NCI-H1930 (cell line): ENCODE measurements around the gene SLC25A21.
"Not testable (repeated sequence)": the region's sequence is repeated elsewhere in the genome, so short reads cannot be mapped to it uniquely, and the experiment has no call there.

Experiments used
- DNase-seq, 2 experiments: peaks; one replicate each; lab custom pipeline; 2025; lab: John Stamatoyannopoulos, UW

Gene SLC25A21

DNA sequence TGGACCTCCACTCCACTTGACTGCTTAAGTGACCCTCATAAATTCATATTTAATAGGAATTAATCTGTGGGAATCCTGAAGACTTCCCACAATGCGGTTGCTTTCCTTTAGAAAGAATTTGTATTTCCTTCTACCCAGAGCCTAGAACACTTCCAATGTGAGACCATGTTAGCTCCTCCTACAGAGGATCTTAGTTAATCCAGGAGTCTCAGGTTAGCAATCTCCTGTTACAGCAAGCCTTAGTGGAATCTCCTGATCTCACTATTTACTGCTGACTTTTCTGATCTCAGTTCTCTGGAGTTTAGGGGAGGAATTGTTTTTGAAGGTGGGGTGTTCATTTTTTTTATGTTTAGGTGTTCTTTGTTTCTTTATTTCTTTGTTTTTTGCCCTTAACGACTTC lies 186.0 kb downstream of the SLC25A21 start:
- no peak for DNase-seq

- no peak for DNase-seq
Measured at GRCh38 chr14:36981832-36982529, 190.4 kb downstream of the SLC25A21 start.

GRCh38 chr14:36980413-36980812 lies 192.0 kb downstream of the SLC25A21 start:
- DNase-seq = not testable (repeated sequence)

DNA sequence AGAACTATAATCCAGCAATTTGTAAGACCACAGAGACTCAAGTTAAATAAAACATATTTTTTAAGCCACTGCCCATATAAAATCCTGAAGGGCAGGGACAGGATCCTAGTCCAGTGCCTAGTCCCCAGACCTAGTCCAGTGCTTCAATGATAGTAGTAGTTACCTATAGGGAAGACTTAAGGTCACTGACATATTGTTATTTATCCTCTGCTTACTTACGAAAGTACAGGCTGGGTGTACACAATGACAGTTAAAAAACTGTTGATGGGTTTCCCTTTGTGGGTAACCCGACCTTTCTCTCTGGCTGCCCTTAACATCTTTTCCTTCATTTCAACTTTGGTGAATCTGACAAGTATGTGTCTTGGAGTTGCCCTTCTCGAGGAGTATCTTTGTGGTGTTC lies 192.5 kb downstream of the SLC25A21 start:
- no peak for DNase-seq

GRCh38 chr14:36976571-36977023 lies 195.8 kb downstream of the SLC25A21 start:
- DNase-seq = no peak

GRCh38 chr14:36975834-36976233 lies 196.6 kb downstream of the SLC25A21 start:
- no peak for DNase-seq

DNA sequence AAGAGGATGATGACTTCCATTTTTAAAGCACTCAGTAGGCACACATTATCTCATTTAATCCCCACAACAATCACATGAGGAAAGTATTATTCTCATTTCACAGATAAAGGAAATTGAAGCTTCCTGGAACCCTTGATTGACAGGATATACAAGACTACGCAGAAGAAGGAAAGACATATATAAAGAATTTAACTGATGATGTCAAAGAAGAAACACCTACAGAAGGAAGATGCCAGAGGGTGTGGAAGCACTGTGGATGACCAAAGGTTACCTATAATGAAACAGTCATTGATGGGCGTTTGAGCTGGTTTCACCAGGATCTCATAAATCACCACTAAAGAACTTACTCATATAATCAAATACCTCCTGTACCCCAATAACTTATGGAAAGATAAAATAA lies 197.4 kb downstream of the SLC25A21 start:
- no peak for DNase-seq

DNA sequence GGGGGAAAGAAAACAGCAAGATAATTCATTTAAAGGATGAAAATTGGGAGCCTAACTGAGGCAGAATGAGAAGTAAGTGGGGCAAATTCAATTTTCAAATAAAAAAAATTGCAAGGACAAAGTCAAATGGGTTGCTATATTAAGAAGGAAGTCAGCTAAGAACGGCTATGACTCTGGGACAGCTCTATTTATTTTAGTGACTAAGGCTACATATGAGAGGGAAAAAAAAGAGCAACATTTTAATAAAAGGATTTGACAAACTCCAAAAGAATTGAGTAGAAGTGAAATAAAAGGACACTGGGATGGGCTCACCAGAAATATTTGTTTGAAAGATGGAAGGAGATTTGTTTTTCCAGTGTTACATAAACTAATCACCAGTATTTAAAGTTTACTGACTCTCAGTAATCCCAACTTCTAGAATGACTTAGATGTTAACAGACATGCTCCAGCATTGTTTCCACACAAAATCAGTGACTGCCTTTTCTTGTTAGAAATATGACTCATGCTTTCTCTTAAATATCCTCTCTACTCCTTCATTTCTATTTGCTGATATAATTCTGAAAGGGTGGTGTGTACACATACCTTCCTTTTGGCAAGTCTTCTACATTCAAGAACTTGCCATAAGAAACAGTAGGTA lies 198.5 kb downstream of the SLC25A21 start:
- no peak for DNase-seq

DNA sequence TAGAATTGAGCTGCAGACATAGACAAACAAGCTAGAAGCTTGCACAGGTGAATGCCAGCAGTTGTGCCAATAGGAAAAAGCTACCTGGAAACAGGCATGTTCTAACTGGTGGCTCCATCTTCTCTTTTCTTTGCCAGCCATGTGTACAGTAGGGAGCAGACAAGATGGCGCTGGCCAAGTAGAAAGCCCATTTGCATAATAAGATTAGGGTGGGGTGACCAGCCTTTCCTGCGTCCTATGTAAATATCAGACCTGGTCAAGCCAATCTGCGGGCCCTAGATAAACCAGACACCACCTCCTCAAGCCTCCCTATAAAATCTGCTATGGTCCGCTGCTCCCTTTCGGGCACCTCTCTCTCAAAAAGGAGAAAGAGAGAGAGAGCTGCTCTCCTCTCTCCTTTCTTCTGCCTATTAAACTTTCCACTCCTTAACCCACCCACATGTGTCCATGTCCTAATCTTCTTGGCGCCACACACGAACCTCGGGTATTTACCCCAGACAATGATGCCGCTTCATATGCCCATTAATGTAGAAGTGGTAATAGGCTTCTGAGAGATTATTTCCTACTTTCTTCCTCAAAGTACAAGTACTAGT lies 201.0 kb downstream of the SLC25A21 start:
- DNase-seq = no peak

DNA sequence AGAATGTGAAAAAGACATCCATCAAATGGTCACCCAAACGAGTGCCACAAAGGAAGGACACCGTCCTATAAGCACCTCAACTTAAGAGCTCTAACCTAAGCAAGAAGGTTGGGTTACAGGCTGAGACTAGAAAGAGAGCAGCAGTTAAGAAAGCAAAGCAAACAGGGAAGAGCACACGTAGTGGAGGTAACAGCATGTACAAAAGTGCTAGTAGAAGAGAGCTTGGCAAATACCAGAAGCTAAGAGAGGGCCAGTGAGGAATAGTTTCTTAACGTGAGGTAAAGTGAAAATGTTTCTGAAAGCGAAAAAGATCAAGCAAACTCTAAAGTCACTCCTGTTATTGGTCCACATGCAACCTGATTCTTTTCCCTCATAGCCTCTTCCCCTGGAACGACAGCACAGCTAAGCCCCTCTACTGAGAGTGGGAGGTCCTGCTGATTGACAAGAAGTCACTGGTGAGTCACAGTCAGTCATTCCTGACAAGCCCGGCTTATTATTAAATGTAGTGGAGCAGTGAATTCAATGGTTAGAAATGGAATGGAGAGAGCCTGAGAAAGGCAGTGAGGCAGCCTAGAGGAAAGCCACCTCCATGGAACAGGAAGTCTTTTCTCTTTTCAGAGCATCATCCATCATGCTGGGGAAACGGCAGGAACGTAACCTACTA lies 204.4 kb downstream of the SLC25A21 start:
- no peak for DNase-seq

DNA sequence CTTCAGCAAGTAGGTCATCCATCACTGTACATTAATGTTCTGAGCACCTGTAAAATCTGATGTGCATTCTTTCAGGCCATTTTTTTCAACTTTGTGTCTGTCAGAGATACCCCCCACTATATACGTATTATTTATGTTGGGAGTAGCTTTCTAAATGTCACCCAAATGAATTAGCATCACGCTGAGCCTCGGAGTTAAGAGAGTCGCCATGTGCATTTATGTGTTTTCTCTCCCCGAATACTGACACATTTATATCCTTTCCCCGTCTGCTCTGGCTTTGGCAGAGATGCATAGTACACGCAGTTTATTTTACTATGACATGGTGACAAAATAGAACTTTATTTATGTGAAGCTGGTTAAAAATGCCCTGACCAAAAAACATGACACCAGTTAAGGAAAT lies 216.4 kb downstream of the SLC25A21 start:
- no peak for DNase-seq

DNA sequence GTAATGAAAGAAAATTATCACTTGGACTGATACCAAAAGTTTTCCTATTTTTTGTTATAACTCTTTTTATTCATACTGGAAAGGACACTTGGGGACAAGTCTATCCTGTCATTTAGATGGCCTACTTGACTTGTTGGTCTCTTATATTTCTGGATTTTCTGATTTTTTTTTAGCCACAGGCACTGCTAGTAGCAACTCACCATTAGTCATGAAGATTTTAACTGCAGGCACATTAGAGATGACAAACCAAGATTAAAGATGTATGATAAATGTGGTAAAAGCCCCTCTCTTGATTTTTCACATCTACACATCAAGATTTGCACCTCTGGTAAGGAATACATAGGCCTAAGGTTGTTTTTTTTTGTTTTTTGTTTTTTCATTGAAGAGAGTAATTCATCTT lies 217.0 kb downstream of the SLC25A21 start:
- no peak for DNase-seq

DNA sequence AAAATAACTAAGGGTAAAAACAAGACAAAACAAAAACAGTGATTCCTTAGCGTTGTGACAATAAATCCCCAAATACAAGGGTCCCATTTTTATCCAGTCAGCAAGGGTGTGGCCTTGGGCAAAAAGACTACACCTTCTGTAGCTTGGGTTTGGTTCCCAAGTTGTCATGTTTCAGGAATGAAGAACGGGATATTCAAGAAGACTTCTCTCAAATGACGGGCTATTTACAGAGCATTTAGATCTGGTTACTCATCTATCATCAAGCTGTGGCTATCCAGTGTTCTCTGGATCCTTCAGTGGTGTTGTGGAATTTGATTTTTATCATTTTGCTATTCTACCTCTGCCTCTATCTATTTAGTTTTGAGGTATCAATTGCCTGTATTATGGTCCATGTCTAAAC lies 219.7 kb downstream of the SLC25A21 start:
- no peak for DNase-seq

GRCh38 chr14:36951380-36951911 lies 221.0 kb downstream of the SLC25A21 start:
- no peak for DNase-seq

DNA sequence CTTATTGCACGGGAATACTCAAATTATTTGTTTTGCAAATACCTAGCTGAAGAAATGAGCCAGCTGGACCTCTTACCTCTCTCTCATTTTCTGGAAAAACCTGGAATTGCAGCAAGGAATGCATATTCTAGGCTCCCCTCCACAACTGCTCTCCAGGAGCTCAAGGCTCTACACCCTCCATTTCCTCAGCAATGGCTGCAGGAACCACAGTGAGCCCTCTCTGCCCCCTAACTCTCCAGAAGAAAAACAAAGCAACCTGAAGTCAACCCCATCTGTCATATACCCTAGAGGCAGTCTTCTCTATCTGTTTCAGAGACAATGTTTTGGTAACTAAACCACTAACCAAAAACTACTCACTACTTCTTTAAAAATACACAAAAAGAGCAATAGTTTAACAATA lies 221.6 kb downstream of the SLC25A21 start:
- DNase-seq = no peak

DNA sequence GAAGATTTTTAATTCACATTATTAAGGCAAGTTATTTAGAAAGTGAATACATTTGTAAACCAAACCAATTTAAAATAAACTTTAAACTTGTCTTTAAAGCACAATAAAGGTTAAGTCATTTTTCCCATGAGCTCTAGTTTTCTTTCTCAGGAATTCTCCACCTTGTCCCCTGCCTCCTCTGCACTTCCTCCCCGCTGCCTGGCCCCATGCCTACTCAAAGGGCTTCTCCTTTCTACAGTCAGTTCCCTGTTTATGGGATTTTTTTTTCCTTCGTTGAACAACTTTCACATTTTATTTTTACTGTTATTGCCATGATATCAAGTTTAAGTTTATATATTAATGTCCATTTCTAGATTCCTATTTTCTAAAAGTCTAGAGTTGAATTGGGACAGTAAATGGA lies 223.0 kb downstream of the SLC25A21 start:
- no peak for DNase-seq

DNA sequence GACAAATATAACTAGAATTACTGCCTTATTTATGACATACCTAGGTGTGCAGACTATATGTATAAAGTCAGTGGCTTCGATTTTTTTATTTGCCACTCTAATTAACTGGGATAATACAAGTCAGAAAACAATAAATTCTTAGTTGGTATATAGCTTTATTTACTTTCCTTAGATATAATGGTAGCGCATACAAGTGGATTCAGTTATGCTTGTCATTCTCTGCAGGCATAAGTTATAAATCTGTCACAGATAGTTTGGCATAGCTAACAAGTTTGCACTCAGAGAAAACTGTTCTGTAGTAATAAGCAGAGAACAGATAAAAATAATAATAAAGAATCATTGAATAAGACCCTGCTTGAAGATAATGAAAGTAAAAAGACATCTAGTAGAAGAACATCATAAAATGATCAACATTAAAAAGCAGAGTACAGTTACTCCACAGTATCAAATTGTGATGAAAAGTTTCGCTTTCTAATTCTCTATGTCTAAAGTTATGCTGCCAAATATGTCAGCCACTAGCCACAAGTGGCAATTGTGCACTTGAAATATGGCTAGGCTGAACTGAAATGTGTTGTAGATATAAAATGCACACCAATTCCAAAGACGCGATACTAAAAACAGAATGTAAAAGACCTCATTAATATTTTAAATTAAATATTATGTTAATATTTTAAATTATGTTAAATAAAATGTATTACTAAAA lies 224.1 kb downstream of the SLC25A21 start:
- no peak for DNase-seq

DNA sequence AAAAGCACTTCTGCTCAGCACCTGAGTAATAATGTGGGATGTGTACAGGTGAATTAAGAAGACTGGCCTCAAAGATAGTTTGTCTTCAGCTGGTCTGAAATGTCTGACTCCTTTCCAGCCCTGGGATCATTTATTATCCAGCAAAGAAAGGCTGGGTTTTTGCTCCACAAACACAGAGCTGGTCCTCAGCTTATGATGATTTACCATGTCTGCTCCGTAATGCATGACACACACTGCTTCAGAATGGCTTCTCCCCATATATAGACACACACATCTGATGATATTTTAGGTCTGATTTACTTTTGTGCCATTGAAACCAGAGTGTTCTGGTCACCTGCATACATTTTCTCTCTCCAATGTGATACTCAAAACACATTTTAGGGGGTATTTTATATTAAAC lies 225.0 kb downstream of the SLC25A21 start:
- no peak for DNase-seq

DNA sequence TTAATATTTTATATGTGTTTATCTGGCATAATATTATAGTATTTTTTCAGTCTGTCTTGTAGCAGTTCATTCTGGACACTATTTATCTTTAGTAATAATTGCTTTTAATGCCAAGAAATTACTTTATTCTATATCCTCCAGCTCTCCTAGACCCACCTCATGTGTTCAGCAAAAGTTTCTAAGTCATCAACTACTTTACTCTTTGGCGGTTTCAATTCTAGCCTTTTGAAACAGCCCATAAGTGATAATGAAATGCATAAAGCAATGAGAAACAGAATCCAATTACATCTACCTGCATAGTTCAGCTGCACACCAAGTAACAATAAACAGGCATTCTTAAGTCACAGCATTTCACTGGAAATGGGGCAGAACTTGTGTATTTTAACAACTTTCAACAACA lies 225.5 kb downstream of the SLC25A21 start:
- DNase-seq = no peak

DNA sequence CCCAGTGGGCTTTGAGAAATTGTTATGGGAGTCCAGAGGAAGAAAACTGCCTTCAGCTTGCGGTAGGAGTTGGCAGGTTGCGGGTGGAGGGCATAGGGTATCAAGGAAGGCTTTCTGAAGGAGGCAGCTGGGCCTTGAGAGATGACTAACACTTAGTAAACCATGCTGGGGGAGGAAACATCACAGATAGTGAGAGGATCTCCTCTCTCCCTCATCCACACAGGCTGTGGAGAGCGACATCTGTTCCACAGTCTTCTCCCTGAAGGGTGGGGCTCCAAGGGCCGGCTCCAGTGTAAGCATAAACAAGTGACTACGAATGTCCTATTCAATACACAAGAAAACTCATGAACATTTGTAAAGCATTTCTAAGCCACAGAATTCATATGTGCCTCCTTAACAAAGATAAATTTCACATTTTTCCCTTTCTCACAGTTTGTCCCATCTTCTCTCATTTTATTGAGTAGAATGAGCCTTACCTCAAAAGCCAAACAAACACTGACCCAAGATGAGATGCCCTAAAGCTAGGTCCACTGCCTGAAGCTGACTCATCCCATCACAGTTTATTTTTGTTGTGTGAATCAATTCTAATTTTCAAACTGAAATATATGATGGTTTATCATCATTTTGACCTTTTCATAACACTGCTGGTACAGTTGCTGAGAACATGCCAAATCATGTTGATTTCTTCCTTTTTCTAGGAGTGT lies 227.9 kb downstream of the SLC25A21 start:
- DNase-seq = no peak

GRCh38 chr14:36942522-36943245 lies 229.7 kb downstream of the SLC25A21 start:
- no peak for DNase-seq
